ENCODE data around the gene FHIT.

FHIT gene

DNA sequence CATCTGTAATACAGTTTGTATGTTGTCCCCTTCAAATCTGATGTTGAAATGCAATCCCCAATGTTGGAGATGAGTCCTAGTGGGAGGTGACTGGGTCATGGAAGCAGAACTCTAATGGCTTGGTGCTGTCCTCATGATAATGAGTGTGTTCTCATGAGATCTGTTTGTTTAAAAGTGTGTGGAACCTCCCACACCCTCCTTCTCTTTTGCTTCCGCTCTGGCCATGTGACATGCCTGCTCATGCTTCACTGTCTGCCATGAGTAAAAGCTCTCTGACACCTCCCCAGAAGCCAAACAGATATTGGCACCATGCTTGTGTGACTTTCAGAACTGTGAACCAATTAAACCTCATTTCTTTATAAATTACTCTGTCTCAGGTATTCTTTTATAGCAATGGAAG is 1407.4 kb downstream of the FHIT start:
- no peak for DNase-seq (ENCODE audit: low read depth in 3 of 3)

DNA sequence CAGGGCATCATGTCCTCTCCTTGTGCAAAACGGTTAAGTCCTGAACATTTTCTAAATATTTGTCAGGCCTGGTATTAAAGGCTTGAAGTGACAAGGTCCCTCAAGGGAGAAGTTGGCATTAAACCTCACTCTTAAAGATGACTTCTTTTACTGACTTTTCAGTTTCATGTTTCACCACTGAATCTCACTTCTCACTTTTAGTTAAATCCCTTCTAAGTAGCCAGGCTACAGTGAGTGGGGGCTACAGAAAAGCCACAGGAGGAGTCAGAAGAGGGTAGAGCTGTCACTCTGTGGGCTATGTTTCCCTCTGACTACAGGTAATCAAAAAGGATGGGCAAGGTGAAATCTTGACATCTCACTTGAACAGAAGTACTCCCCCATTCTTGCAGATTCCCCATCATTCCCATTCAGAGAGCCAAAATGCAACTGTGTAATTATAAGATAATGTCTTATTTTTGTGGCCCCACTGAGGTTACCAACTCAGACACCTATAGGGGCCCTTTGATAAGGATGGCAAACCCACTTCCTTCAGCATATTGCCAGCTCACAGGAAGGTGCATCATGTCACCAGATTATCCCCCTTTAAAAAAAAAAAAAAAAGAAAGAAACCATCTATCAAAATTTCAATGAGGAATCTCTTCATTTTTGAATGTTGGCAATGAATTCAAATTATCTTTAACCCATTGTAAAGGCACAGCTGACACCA is 1411.3 kb downstream of the FHIT start:
- DNase-seq (ENCODE audit: low read depth in 3 of 3), result no peak

DNA sequence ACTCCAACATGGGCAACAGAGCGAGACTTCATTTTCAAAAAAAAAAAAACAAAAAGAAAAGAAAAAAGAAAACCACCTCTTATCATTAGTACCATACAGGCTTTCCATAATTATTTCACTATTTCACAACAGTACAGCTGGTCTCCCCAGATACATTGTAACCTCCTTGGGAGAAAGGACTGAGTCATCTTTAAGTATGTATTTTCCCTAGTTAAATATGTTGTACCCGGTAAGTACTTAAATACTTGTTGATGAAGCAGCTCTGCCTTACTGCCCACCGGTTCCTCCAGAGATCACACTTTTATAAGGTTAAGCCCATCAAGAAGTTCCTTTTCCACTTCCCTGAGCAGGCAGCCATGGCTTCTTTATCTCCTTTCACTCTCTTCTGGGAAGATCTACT is 1412.0 kb downstream of the FHIT start:
- DNase-seq (ENCODE audit: low read depth in 3 of 3), result no peak

DNA sequence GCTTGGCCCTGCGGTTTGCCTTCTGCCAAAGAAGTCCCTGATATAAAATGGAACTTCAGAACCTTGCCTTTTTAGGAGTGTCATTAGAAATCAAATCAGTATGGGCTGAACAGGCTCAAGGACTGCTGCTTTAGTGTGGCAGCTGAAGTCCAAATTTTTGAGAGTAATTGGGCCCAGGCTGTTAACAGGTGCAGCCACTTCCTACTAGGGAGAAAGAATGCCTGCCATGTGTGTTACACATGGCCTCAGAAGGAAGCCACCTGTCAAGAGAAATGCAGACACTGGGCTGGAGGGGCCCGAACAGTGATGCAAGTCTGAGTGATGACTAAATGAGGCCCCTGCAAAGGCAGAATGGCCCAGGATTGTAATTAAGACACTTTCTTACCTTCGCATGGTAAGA is 1414.7 kb downstream of the FHIT start:
- no peak for DNase-seq (ENCODE audit: low read depth in 3 of 3)

DNA sequence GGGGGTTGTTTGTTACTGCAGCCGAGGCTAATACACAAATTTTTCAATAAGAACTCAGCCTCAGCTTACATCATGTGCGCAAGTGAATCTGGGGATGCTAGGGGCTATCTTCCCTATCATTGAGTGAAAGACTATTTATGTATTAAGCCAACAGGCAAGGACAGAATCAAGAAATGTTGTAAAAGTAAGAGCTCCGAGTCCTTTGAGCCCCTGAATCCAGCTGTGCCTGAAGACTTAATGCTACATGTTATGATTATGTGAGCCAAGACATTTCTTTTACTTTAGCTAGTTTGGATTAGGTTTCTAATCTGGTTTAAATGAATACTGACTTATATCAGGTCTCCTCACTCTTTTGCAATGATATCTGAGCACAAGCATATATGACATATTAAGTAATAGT is 1418.5 kb downstream of the FHIT start:
- no peak for DNase-seq (ENCODE audit: low read depth in 3 of 3)

DNA sequence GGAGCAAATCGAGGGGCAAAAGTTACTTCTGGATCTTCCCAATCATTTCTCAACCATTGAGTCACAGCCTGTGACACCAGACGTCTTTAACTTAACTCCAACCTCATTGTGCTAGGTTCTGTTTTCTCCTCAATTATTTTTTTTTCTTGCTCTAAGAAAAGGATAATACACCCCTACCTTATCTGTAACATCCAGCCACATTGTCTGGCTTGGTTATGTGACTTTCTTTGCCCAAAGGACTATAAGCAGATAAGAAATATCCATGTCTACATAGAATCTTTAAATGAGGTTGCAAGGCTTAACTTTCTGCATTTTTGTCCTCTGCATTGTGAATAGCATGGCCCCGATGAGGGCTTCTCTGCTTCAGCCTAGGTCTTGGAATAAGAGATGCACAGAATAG is 1419.0 kb downstream of the FHIT start:
- no peak for DNase-seq (ENCODE audit: low read depth in 3 of 3)

DNA sequence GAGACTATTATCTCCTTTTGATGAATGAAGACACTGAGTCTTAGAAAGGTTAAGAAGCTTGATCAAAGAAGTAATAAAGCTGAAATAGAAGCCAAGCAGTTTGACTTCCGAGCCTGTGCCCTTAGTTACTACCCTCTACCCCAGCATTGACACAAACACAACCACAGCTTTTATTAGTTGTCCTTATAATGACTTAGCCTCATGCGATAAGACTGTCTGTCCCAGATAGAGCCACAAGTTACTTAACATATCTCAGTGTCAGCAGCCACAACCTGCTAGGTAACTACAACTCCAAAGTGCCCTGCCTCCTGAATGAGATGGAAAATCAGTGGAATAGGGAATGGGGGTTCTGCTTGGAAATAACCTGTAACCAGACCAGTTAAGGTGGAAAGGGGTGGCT is 1419.9 kb downstream of the FHIT start:
- DNase-seq (ENCODE audit: low read depth in 3 of 3), result no peak

DNA sequence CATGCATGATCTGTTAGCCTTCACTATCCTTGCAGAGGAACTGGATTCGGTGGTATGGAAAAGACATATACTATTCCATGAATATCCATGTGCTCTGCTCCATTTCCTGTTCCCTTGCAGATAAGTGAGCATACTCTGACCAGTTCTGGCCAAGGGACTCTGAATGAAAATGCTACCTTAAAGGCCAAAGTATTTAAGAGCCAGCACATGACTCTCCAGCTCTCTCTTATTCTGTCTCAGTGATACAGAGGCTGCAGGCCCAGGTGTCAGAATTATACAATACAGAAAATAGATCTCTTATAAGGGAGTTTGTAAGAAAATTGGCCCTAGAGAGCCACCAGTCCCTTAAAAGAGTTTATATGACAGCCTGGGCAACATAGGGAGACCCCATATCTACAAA is 1421.7 kb downstream of the FHIT start:
- DNase-seq (ENCODE audit: low read depth in 3 of 3), result no peak

DNA sequence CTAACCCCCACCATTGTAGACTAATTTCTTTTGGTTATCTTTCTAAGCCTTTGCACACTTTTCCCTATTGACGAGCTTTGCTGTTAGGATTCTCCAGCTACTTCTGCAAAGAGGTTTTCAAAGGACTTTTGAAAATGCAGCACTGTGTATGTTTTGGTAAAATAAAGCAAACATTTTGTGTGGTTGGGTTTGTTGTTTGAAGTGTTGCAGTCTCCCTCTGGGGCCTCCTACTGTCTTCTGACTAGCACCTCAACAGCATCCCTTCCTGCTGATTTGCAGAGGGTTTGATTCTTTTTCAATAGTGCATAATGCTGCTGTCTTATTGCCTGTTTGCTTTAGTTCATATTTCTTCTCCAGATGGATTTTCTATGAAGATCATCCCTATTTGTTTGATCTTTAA is 1426.4 kb downstream of the FHIT start:
- no peak for DNase-seq (ENCODE audit: low read depth in 3 of 3)

DNA sequence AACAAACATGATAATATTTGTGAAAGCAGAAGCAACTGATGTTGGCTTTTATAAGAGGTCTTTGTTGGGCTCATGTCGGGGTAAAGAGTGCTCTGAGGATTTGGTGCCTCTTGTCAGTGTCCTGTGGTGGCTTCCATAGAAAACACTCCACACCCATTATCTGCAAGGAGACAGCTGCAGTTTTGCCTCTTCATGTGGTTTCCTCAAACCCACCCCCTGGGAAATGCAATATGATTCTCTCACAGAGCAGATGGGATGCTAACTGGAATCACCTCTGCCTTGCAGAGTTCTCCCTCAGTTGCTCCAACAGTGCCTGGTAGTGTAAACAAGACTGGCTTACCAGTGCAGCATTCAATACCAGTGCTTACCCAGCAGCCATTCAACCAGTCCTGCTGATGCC is 1430.0 kb downstream of the FHIT start:
- DNase-seq (ENCODE audit: low read depth in 3 of 3), result no peak

DNA sequence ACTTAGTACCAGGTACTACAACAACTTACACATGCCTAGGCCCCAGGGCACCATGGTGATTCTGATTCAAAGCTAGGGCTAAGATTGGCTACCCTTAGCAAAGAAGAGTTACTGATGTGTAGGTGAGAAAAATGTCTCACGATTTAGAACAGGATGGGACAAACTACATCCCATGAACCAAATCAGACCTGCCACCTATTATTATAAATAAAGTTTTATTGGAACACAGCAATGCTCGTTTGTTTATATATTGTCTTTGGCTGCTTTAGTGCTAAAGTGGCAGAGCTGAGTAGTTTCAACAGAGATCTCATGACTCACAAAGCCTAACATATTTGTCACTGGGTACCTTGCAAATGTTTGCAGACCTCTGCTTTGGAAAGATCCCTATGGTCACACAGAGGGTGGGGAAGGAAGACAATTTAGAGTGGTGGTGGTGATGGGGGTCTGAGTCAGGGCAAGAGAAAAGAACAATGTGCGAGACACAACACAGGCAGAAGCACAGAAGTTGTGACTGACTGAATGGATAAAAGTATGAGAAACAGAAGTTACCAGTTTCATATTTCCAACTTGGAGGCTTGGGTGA is 1430.8 kb downstream of the FHIT start:
- DNase-seq (ENCODE audit: low read depth in 3 of 3), result no peak

DNA sequence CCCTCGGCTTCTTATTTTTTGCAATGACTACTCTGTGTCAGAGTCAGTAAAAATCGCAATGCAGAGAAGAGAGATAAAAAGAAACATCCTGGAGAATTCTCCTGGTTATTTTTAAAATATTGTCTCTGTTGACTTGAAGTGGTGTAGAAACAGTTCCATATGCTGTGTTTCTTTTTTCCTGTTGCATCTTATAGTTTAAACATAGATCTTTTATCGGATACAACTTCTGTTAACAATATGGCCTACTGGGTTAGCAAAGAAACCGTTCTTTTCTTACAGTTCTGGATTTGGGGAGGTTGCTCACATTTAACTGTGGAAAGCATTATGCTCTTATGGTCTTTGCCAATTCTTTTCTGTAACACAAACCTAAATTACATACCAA is 1432.3 kb downstream of the FHIT start:
- DNase-seq (ENCODE audit: low read depth in 3 of 3), result no peak

DNA sequence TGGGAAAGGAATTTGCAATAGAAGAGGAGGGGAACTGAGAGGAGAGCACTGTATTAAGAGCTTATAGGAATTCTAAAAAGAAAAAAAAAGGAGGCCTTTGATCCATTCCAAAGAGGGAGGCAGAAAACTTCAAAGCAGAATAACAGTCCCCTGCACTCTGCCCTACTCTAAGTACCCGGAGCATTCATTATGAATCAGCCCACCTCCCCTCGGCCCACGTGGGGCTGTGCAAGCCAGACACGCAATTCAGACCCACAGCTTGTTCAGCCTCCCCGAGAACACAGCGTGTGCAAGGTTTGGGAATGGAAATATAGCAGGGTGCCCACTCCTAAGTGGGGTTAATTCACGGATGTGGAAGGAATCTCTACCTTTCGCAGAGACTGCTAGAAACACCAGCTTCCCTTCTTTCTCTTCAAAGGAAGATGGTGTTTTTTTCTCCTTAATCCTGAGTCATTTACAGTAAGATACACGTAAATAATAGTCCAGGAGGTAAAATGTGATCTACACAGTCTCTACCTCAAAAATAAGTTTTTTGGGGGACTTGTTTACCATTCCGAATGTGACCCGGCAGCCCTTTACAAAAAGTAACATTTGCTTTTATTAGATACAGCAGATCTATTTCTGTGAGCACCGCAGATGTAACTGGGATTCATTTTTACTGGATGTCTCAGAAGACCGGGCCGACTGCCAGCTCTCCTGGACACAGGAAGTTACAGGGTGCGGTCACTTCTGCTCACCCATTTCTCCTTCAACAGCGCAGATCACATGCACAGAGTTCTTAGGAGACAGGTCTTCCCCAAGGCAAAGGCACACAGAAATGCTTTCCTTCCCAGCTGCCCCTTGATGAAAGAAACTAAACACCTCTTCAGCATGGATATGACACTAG is 1433.0 kb downstream of the FHIT start:
- no peak for DNase-seq (ENCODE audit: low read depth in 3 of 3)

DNA sequence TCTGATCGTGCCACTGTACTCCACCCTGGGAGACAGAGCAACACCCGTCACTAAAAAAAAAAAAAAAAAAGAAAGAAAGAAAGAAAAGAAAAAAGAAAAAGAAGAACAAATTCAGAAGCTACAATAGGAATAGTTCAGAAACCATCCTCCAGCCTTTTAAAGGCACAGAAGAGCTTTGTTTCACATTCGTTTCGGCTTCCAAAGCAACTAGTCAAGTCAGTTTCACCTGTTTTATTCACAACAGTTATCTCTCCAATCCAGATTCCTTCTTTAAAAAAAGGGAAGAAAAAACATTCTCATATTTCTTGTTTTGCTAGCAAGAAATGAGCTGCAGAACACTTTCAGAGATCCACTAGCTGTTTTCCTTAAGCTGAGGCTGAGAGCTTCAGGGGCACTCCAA is 1433.7 kb downstream of the FHIT start:
- DNase-seq (ENCODE audit: low read depth in 3 of 3), result no peak

DNA sequence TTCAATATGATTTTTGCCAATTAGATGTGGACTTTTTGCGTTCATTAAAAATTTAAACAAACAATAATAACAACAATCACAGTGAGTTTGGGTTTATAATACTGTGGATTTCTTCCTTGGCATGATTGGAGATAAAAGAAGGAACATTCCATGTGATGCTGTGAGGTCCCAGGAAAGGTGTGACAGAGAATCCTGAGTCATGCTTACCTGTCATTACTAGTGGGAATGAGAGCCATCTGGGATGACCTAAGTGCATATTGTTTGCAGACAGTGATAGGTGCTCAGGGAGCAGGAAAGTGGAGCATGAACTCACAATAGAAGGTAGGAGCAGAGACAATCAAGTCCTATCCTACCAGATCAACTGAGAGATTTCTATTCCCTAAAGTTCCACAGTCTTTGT is 1434.9 kb downstream of the FHIT start:
- no peak for DNase-seq (ENCODE audit: low read depth in 3 of 3)

DNA sequence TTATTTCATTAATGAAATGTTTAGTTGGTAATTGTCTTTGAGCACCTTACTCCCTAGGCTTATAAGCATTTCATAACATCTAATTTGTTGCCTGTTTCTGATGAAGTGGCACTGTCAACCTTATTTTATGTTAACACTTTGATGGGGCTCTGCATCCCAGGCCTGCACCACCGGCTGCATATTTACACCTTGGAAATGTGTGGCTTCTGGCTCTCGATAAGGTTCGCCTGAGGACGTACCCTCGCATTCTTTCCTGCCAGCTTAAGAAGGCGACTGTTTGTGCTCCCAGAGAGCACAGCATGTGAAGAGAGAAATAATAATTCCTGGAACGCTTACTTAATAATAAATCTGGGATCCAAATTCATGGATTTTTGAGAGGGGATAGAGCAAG is 1438.1 kb downstream of the FHIT start:
- no peak for DNase-seq (ENCODE audit: low read depth in 3 of 3)

DNA sequence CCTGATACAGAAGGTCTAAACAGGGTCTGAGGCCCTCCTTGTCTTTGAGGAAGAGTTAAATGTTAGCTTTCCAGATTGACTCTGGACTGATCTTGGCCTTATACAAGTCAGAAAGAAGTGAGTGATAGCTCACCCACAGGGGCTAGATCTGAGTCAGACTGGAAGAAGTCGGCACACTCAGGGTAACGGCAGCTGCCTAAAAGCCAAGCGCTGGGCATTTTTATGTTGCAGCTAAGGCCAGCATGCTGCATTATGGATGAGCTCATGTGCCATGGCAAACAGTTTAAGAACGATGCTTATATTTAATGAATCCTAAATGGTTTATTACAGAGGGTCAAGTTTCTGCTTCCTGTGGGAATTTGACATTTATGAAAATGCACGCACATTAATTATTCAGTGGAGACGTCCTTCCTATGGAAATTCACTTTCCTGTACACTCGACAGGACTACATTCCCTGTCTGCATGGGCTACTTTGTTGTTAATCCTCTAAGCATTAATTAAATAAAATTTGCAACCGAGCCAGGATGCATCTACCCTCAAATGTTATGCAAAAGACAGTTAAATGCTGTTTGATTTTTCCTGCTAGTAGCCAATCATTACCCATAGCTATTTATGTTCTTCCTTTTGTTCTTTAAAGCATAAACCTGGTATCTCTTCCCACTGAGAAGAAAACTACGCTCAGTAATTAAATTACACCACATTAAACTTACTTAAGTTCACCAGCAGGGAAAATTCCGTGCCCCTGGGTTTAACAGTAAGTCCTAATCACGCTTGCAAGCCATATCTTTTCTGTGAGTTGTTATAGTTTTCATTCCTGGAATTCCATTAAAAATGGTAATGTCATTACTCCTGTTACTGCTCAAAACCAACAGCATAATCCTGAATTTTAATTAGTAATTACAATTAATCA is 1438.8 kb downstream of the FHIT start:
- DNase-seq (ENCODE audit: low read depth in 3 of 3), result no peak

DNA sequence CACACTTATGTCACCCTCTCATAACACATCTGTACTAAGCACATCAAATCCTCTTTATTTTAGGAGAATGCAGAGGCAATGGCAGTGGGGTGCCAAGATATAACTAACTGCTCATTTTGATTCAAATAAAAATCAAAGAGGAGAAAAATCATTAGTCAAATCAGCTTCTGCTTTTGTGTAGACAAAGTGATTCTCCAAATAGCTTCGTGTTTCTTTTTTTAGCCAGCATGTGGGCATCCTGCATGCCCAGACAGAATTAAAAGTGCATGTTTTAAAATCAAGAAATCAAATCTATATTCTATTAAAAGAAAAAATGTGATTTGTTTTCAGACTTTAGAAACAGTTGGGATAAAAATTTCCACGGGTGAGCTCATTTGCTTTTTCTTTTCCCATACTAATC is 1440.1 kb downstream of the FHIT start:
- DNase-seq (ENCODE audit: low read depth in 3 of 3), result no peak

DNA sequence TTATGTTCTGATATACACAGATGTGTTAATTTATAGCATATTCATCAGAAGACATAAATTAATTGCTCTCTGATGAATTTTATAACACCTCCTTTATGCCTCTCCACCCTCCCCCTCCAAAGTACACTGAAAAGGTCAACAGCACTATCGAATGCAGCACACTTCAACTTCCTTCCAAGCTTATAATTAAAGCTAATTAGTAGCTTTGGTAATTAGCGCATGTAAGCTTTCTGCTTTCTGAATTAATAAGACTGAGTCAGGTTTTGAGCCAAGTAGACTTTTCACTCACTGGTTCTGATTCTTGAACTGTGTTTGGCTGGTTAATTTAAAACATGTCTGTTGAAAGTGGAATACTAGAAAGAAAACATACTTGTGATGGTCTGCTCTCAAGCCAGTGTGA is 1440.6 kb downstream of the FHIT start:
- DNase-seq (ENCODE audit: low read depth in 3 of 3), result no peak

DNA sequence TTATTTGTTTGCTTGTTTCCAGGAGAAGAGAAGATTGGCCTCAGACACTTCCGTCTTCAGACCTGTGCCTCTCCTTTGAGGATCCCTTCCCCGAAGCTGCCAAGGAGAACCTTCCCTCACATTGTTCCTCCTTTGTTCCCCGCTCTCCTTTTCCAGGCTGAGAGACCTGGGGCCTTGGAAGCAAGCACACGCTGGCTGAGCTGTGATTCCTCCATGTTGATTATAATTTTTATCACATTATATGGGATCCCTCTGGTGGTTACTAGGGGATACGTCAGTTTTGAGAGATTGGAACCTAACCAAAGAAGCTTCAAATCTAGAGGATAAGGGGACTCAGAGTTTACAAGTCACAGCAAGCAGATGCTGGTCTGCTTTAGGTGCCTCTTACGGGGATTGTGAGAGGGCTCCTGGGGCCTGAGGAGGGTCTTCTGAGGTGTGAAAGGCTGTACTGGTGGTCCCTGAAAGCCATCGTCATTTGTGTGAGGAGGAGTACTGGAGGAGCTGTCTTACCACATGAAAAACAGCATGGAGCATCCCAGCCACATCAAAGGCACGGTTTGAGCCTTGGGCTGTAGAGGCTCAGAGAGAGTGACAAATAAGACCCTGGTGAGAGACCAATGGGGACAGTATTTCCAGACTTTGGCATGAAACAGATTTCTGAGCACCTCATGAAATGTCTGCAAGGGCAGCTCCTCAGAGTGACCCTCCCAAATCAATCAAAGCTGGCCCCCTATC is 1441.4 kb downstream of the FHIT start:
- DNase-seq (ENCODE audit: low read depth in 3 of 3), result no peak

DNA sequence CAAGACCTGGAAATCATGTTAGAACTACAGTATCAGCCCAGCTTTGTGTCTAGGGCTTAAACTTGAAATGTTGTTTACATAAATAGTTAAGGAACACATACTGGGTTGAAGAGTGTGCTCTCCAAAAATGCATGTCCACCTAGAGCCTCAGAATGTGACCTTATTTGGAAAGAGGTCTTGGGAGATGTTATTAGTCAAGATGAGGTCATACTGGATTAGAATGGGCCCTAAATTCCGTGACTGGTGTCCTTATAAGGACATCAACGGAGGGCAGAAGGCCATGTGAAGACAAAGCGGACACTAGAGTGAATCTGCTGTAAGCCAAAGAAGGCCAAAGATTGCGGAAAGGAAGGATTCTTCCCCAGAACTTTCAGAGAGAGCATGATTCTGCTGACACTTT is 1442.2 kb downstream of the FHIT start:
- no peak for DNase-seq (ENCODE audit: low read depth in 3 of 3)

All from stimulated activated CD4-positive, alpha-beta T cell treated with anti-CD3 and anti-CD28 coated beads, TNF-alpha, amount 100 ng/mL, for 4 hours (primary cell).